Fibroblast of lung (primary cell): Measurements from ENCODE around the gene SELENOS. TPM values are rescaled to one million over a fixed set of nuclear protein-coding genes. Genes with fewer than 3 reads are reported as not detected.

Source experiments
- DNase-seq, 2 donors: peaks; one replicate each; pipeline versions ENCODE4 v3.0.0 to v3.0.0-alpha.2; 2010; ENCODE audit warnings: low read depth in 2 of 2
- H2AFZ ChIP-seq: 2 replicates; pipeline ENCODE4 v1.5.1; 2012; ENCODE audit warnings: low read length, control low read depth, inconsistent platforms
- H3K27ac ChIP-seq: 2 replicates; pipeline ENCODE4 v1.5.1; 2011; ENCODE audit warnings: low read length, control low read depth; ENCODE audit not compliant: insufficient read depth
- H3K27me3 ChIP-seq: 2 replicates; pipeline ENCODE4 v1.5.1; 2011; ENCODE audit warnings: mild to moderate bottlenecking, low read length; ENCODE audit not compliant: control insufficient read depth, insufficient read depth
- H3K36me3 ChIP-seq: 2 replicates; pipeline ENCODE4 v1.5.1; 2011; ENCODE audit warnings: low read length; ENCODE audit not compliant: control insufficient read depth, insufficient read depth
- H3K4me1 ChIP-seq: 2 replicates; pipeline ENCODE4 v1.5.1; 2011; ENCODE audit warnings: low read length; ENCODE audit not compliant: control insufficient read depth, insufficient read depth; ENCODE audit errors: extremely low read depth
- H3K4me2 ChIP-seq: 2 replicates; pipeline ENCODE4 v1.5.1; 2011; ENCODE audit warnings: low read length, control low read depth; ENCODE audit not compliant: insufficient read depth; ENCODE audit errors: extremely low read depth
- H3K4me3 ChIP-seq, 4 experiments: fragments of 200-600 bp in 1 of 4; sonication (generic) in 1 of 4; replicated peaks in 1 of 4; 2 replicates each; pipeline ENCODE4 v1.5.1; 2011 to 2016; ENCODE audit warnings: low read length in 4 of 4, low read depth in 3 of 4, mild to moderate bottlenecking in 3 of 4, control low read depth in 2 of 4, inconsistent platforms in 1 of 4, mixed read lengths in 1 of 4; ENCODE audit not compliant: insufficient read depth in 1 of 4; ENCODE audit errors: control extremely low read depth in 1 of 4
- H3K79me2 ChIP-seq: 2 replicates; pipeline ENCODE4 v1.5.1; 2012; ENCODE audit warnings: mild to moderate bottlenecking, low read length, inconsistent platforms; ENCODE audit not compliant: control insufficient read depth, insufficient read depth
- H3K9ac ChIP-seq: 2 replicates; pipeline ENCODE4 v1.5.1; 2011; ENCODE audit warnings: mild to moderate bottlenecking, low read length, control low read depth; ENCODE audit not compliant: insufficient read depth
- H3K9me3 ChIP-seq: 2 replicates; pipeline ENCODE4 v1.5.1; 2012; ENCODE audit warnings: low read depth, low read length; ENCODE audit not compliant: control insufficient read depth, insufficient read depth
- H4K20me1 ChIP-seq: 2 replicates; pipeline ENCODE4 v1.5.1; 2011; ENCODE audit warnings: low read length; ENCODE audit not compliant: control insufficient read depth, insufficient read depth; ENCODE audit errors: extremely low read depth
- CTCF ChIP-seq, 2 donors: IDR thresholded peaks in 1 of 2; conservative IDR thresholded peaks in 1 of 2; 1 replicate in 1 of 2; 2 replicates in 1 of 2; pipeline ENCODE4 v1.5.1; 2011 to 2012; ENCODE audit warnings: low read length in 2 of 2, control low read depth in 1 of 2, inconsistent platforms in 1 of 2, low read depth in 1 of 2, mild to moderate bottlenecking in 1 of 2
- EZH2 ChIP-seq: IDR thresholded peaks from 2 replicates; pipeline ENCODE4 v1.5.1; 2012; ENCODE audit warnings: low read length, control low read depth, mild to moderate bottlenecking; ENCODE audit errors: missing control alignments
- polyA plus RNA-seq, 2 donors: library from polyadenylated mRNA; depleted of rRNA in 1 of 2; stranded (reverse) in 1 of 2; unstranded in 1 of 2; fragments of >200 nt; gene quantifications; 2 replicates each; pipeline ENCODE4 v1.2.1, GENCODE V29; 2011 to 2012; ENCODE audit warnings: missing spikeins in 1 of 2
- total RNA-seq: library from RNA; depleted of rRNA; stranded (reverse); fragments of >200 nt; gene quantifications from 2 replicates; pipeline ENCODE4 v1.2.1, GENCODE V29; 2014

Gene SELENOS
- total and polyA plus RNA-seq, 2 donors (not counting 1 experiment from before 2014, with no cell fraction given) = 66.2 to 130 TPM

GRCh38 chr15:101250341-101250831, 26.9 kb downstream of the SELENOS start:
- Histone ChIP-seq H3K36me3 (peaks cover 2% of the 10 kb centered on the region), H3K4me3 (peak overlapping the region; percentile 64 to 94 (median 75)), H3K9me3 (no peaks in the 10 kb centered on the region), H4K20me1 (no peaks in the 10 kb centered on the region), H3K27ac (peak overlapping the region; percentile 91), H3K9ac (peak overlapping the region; percentile 87), H3K4me2 (peak overlapping the region; percentile 81), H3K79me2 (peaks cover 59% of the 10 kb centered on the region), H3K27me3 (no peaks in the 10 kb centered on the region), H2AFZ (no peak overlapping the region), H3K4me1 (peaks cover 7% of the 10 kb centered on the region)
- no peak for TF ChIP-seq CTCF (conservative IDR thresholded peaks at IDR 0.05 in 1 of 2, IDR thresholded peaks at IDR 0.05 in 1 of 2; ENCODE audit: low read depth in 1 of 2, low read length in 2 of 2)
- TF ChIP-seq EZH2 = no peak
- peak; percentile 81 to 90 for DNase-seq

- Histone ChIP-seq H3K36me3 (peaks cover 2% of the 10 kb centered on the region), H3K9me3 (no peaks in the 10 kb centered on the region), H3K4me2 (peak overlapping the region; percentile 57), H3K27ac (no peak overlapping the region), H3K9ac (no peak overlapping the region), H3K4me1 (peaks cover 22% of the 10 kb centered on the region), H3K27me3 (no peaks in the 10 kb centered on the region), H4K20me1 (no peaks in the 10 kb centered on the region), H2AFZ (no peak overlapping the region), H3K4me3 (peak overlapping the region in 1 of 4 experiments; percentile 25), H3K79me2 (peaks cover 81% of the 10 kb centered on the region)
- DNase-seq = no peak
- no peak for TF ChIP-seq EZH2
- TF ChIP-seq CTCF (conservative IDR thresholded peaks at IDR 0.05 in 1 of 2, IDR thresholded peaks at IDR 0.05 in 1 of 2; ENCODE audit: low read depth in 1 of 2, low read length in 2 of 2) = no peak
These were observed 29.0 kb downstream of the SELENOS start for GRCh38 chr15:101248274-101248673.

GRCh38 chr15:101246824-101247745, 30.2 kb downstream of the SELENOS start:
- no peaks in the 10 kb centered on the region for H4K20me1 ChIP-seq
- no peak for DNase-seq
- H2AFZ ChIP-seq = no peak overlapping the region
- TF ChIP-seq CTCF (conservative IDR thresholded peaks at IDR 0.05 in 1 of 2, IDR thresholded peaks at IDR 0.05 in 1 of 2; ENCODE audit: low read depth in 1 of 2, low read length in 2 of 2) (no peak), EZH2 (no peak)
- H3K79me2 ChIP-seq = peaks cover 92% of the 10 kb centered on the region
- peak overlapping the region; percentile 0 for H3K27ac ChIP-seq
- H3K27me3 ChIP-seq = no peaks in the 10 kb centered on the region
- H3K4me2 ChIP-seq = peak overlapping the region; percentile 60
- no peaks in the 10 kb centered on the region for H3K9me3 ChIP-seq
- peaks cover 2% of the 10 kb centered on the region for H3K36me3 ChIP-seq
- H3K9ac ChIP-seq = no peak overlapping the region
- peak overlapping the region in 1 of 4 experiments; percentile 32 for H3K4me3 ChIP-seq
- peaks cover 28% of the 10 kb centered on the region for H3K4me1 ChIP-seq
